ENCODE results near the gene KCNJ5. TPM values are rescaled to one million over a fixed set of nuclear protein-coding genes. Genes with fewer than 3 reads are reported as not detected.

KCNJ5 gene
- total and polyA plus RNA-seq, 2 donors: 0.11 to 0.53 TPM

- no peaks in the 10 kb centered on the region for H3K4me1 ChIP-seq (ENCODE audit: insufficient read depth)
- no peak overlapping the region for H3K4me3 ChIP-seq (ENCODE audit: low read depth, low read length)
- H3K27ac ChIP-seq (ENCODE audit: low read depth): no peak overlapping the region
- WGBS: 94% methylated on average over 16 of the region's 16 CpGs
- no peak for DNase-seq (ENCODE audit: extremely low spot score)
- no peaks in the 10 kb centered on the region for H3K36me3 ChIP-seq (ENCODE audit: insufficient read depth)
Observed at GRCh38 chr11:128860571-128861361, 30.4 kb upstream of the KCNJ5 start.

- Histone ChIP-seq H3K27ac (ENCODE audit: low read depth) (no peak overlapping the region), H3K36me3 (ENCODE audit: insufficient read depth) (no peaks in the 10 kb centered on the region), H3K4me1 (ENCODE audit: insufficient read depth) (no peaks in the 10 kb centered on the region), H3K4me3 (ENCODE audit: low read depth, low read length) (no peak overlapping the region)
- no peak for DNase-seq (ENCODE audit: extremely low spot score)
- WGBS: 84% methylated on average over 9 of the region's 9 CpGs
Observed at GRCh38 chr11:128862406-128862805, 28.8 kb upstream of the KCNJ5 start.

DNA sequence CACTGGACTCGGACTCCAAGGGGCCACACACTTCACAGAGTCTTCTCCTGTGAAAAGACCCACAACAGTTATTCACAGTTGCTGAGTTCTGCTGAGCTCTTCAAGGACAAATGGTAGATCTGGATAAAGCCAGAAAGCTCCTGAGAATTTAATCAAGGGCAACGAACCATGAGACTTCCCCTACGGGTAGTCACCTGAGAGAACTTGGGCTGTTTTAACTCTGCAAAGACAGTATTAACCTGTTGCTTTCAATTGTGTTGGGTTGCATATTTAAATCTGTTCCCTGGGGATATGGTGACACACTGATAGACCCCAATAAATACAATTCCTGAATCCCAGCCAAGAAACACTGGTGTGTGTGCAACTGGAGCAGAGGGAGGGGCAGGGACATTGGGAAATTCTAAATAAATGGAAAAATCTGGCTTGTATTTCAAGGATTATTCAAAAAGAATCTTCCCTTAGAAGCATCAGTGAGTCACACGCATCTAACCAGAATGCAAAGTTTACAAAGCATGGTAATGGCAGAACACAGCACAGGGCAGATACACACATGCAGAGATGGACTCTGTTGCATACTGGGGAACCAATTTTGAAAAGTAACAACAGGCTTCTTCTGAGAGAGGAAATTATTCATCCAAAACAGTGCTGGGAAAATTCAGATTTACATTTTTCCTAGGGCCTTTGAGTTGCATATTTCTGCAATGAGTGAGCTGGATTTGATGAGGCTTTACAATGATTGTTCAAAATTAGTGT lies 28.1 kb upstream of the KCNJ5 start:
- 51% methylated on average over 4 of the region's 4 CpGs for WGBS
- Histone ChIP-seq H3K4me1 (ENCODE audit: insufficient read depth) (no peaks in the 10 kb centered on the region), H3K27ac (ENCODE audit: low read depth) (no peak overlapping the region), H3K36me3 (ENCODE audit: insufficient read depth) (no peaks in the 10 kb centered on the region), H3K4me3 (ENCODE audit: low read depth, low read length) (no peak overlapping the region)
- DNase-seq (ENCODE audit: extremely low spot score): no peak

DNA sequence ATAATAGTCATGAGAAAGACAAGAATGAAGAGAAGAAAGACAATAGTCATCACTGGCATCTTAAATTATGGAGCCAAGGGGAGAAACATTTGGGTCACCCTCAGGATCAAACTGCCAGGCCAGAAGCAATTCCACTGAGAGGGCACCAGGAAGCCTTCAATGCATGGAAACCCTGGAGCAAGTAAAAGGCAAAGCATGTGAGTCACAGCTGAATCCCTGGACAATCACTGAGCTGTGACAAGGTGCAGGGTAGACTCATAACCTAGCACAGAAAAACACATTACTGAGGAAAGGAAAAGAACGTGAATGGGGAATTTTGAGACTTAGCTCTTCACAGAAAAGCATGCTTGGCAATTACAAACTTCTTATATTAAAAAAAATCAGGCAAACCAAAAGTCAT lies 25.7 kb upstream of the KCNJ5 start:
- Histone ChIP-seq H3K36me3 (ENCODE audit: insufficient read depth) (no peaks in the 10 kb centered on the region), H3K4me3 (ENCODE audit: low read depth, low read length) (no peak overlapping the region), H3K27ac (ENCODE audit: low read depth) (no peak overlapping the region), H3K4me1 (ENCODE audit: insufficient read depth) (no peaks in the 10 kb centered on the region)
- DNase-seq (ENCODE audit: extremely low spot score): no peak
- 97% methylated on average over 1 of the region's 1 CpG for WGBS

GRCh38 chr11:128867277-128867676 lies 23.9 kb upstream of the KCNJ5 start, which contains the start of gene KCNJ1:
Gene KCNJ1, minus strand, starts transcription at chr11:128867296. Its CDS starts 27,053 bp downstream, at chr11:128840243.
- Histone ChIP-seq H3K27ac (ENCODE audit: low read depth) (no peak within 1 kb of the TSS), H3K4me3 (ENCODE audit: low read depth, low read length) (no peak within 1 kb of the TSS), H3K36me3 (ENCODE audit: insufficient read depth) (no peaks in the 10 kb centered on the region), H3K4me1 (ENCODE audit: insufficient read depth) (no peaks in the 10 kb centered on the region)
- WGBS: 62% methylated on average over 8 of the region's 8 CpGs
- no peak for DNase-seq (ENCODE audit: extremely low spot score)

DNA sequence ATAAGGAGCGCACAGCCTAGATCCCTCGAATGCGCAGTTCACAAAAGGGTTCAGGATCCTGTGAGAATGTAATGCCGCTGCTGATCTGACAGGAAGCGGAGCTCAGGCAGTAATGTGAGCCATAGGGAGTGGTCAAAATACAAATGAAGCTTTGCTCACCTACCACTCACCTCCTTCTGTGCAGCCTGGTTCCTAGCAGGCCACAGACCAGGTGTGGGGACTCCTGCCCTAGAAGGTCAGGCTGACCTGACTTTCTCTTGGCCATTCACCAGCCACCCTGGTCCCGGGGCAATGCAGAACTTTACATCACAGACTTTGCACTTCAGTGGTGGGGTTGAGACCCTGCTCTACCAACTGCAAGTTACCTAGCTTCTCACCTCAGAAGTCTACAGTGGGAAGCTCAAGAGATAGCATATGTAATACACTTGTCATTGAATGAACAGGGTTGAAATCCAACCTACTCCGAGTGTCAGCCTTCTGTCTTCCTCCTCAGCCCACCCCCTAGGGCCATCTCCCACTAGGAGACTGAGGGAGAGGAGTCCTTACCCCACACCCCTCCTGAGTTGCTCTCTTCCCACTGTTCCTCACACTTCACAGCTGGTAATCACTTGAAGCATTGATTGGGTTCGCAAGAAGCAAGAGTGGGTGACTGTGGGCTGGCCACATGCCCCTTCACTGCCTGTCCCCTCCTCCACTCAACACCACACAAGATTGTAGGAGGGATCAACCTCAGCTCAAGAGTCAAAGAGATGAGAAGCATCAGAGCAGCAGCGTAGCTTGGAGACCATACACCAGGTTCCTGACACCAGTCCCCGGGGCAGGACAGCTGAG lies 22.1 kb upstream of the KCNJ5 start:
- Histone ChIP-seq H3K4me1 (ENCODE audit: insufficient read depth) (no peaks in the 10 kb centered on the region), H3K36me3 (ENCODE audit: insufficient read depth) (no peaks in the 10 kb centered on the region), H3K27ac (ENCODE audit: low read depth) (no peak overlapping the region), H3K4me3 (ENCODE audit: low read depth, low read length) (no peak overlapping the region)
- WGBS: 90% methylated on average over 10 of the region's 10 CpGs
- no peak for DNase-seq (ENCODE audit: extremely low spot score)

DNA sequence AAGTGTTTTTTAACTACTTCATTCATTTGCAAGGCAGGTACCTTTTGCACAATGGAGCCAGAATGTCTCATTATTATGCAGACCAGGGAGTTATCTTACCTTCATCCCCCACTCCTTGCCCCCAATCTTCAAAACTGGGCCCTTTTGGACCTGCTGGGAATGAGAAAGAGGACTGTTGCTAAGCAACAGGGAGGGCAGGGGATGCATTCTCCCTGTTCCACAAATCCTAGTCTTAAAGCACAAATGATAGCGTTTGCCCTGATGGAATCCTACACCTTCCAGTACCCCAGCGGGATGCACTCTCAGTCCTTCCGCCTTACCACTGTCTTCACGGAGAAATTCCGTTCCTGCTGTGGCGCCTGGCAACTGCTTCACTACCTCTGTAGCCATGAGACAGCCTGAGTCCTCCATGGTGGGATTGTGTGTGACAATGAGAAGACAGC lies 20.0 kb upstream of the KCNJ5 start:
- 72% methylated on average over 6 of the region's 6 CpGs for WGBS
- DNase-seq (ENCODE audit: extremely low spot score): no peak
- no peak overlapping the region for H3K27ac ChIP-seq (ENCODE audit: low read depth)
- H3K4me3 ChIP-seq (ENCODE audit: low read depth, low read length): no peak overlapping the region
- no peaks in the 10 kb centered on the region for H3K4me1 ChIP-seq (ENCODE audit: insufficient read depth)
- no peaks in the 10 kb centered on the region for H3K36me3 ChIP-seq (ENCODE audit: insufficient read depth)

- Histone ChIP-seq H3K4me3 (ENCODE audit: low read depth, low read length) (no peak overlapping the region), H3K36me3 (ENCODE audit: insufficient read depth) (no peaks in the 10 kb centered on the region), H3K27ac (ENCODE audit: low read depth) (no peak overlapping the region), H3K4me1 (ENCODE audit: insufficient read depth) (no peaks in the 10 kb centered on the region)
- 81% methylated on average over 6 of the region's 6 CpGs for WGBS
- no peak for DNase-seq (ENCODE audit: extremely low spot score)
Observed at GRCh38 chr11:128872094-128872493, 19.1 kb upstream of the KCNJ5 start.

GRCh38 chr11:128872594-128872993 lies 18.6 kb upstream of the KCNJ5 start:
- Histone ChIP-seq H3K4me3 (ENCODE audit: low read depth, low read length) (no peak overlapping the region), H3K36me3 (ENCODE audit: insufficient read depth) (no peaks in the 10 kb centered on the region), H3K4me1 (ENCODE audit: insufficient read depth) (no peaks in the 10 kb centered on the region), H3K27ac (ENCODE audit: low read depth) (no peak overlapping the region)
- no peak for DNase-seq (ENCODE audit: extremely low spot score)
- WGBS: 70% methylated on average over 3 of the region's 3 CpGs

GRCh38 chr11:128874427-128874826 lies 16.7 kb upstream of the KCNJ5 start:
- no peak for DNase-seq (ENCODE audit: extremely low spot score)
- no peaks in the 10 kb centered on the region for H3K4me1 ChIP-seq (ENCODE audit: insufficient read depth)
- WGBS: 59% methylated on average over 3 of the region's 3 CpGs
- no peak overlapping the region for H3K27ac ChIP-seq (ENCODE audit: low read depth)
- H3K4me3 ChIP-seq (ENCODE audit: low read depth, low read length): no peak overlapping the region
- no peaks in the 10 kb centered on the region for H3K36me3 ChIP-seq (ENCODE audit: insufficient read depth)

GRCh38 chr11:128876133-128876650 lies 15.0 kb upstream of the KCNJ5 start:
- 86% methylated on average over 22 of the region's 22 CpGs for WGBS
- DNase-seq (ENCODE audit: extremely low spot score): no peak
- Histone ChIP-seq H3K36me3 (ENCODE audit: insufficient read depth) (no peaks in the 10 kb centered on the region), H3K4me1 (ENCODE audit: insufficient read depth) (no peaks in the 10 kb centered on the region), H3K27ac (ENCODE audit: low read depth) (no peak overlapping the region), H3K4me3 (ENCODE audit: low read depth, low read length) (no peak overlapping the region)

- 74% methylated on average over 5 of the region's 5 CpGs for WGBS
- Histone ChIP-seq H3K4me3 (ENCODE audit: low read depth, low read length) (no peak overlapping the region), H3K4me1 (ENCODE audit: insufficient read depth) (no peaks in the 10 kb centered on the region), H3K27ac (ENCODE audit: low read depth) (no peak overlapping the region), H3K36me3 (ENCODE audit: insufficient read depth) (no peaks in the 10 kb centered on the region)
- no peak for DNase-seq (ENCODE audit: extremely low spot score)
Observed at GRCh38 chr11:128877726-128878125, 13.4 kb upstream of the KCNJ5 start.

GRCh38 chr11:128878455-128878854 lies 12.7 kb upstream of the KCNJ5 start:
- no peaks in the 10 kb centered on the region for H3K36me3 ChIP-seq (ENCODE audit: insufficient read depth)
- 86% methylated on average over 2 of the region's 2 CpGs for WGBS
- H3K27ac ChIP-seq (ENCODE audit: low read depth): no peak overlapping the region
- DNase-seq (ENCODE audit: extremely low spot score): no peak
- no peaks in the 10 kb centered on the region for H3K4me1 ChIP-seq (ENCODE audit: insufficient read depth)
- H3K4me3 ChIP-seq (ENCODE audit: low read depth, low read length): no peak overlapping the region
